Fibroblast of mammary gland (primary cell): ENCODE results near the gene TMEM266.

Source experiments
- DNase-seq: peaks from one replicate; pipeline ENCODE4 v3.0.0-alpha.2; 2010; ENCODE audit warnings: low read depth
- H3K4me3 ChIP-seq: 2 replicates; pipeline ENCODE4 v1.5.1; 2011; ENCODE audit warnings: low read depth, mild to moderate bottlenecking, low read length, moderate library complexity; ENCODE audit not compliant: control insufficient read depth
- TF ChIP-seq, protein P1 (sequence below): conservative IDR thresholded peaks from 2 replicates; pipeline ENCODE4 v1.5.1; 2011; ENCODE audit warnings: low read depth, low read length, inconsistent platforms; ENCODE audit not compliant: control insufficient read depth, insufficient read depth

The TMEM266 gene

DNA sequence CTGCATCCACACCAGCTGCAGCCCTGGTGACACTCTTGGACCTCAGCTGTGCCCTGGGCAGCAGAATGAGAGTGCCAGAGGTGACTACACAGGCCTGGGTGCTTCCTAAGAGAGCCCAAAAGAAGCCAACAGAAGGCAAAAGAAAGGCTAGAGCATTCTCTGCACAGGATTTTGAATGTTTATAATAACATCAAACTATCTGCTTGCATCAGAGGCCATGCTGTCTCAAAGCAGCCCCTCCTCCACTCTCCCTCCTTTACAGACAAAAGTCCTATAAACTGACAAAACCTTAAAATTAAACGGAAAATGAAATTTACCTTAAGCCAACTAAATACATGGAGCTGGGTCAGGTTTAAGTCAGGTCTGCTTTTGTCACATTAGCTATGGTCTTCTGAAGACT lies 155.8 kb downstream of the TMEM266 start:
- no peak overlapping the region for H3K4me3 ChIP-seq
- no peak for DNase-seq
- TF ChIP-seq, protein P1, sequence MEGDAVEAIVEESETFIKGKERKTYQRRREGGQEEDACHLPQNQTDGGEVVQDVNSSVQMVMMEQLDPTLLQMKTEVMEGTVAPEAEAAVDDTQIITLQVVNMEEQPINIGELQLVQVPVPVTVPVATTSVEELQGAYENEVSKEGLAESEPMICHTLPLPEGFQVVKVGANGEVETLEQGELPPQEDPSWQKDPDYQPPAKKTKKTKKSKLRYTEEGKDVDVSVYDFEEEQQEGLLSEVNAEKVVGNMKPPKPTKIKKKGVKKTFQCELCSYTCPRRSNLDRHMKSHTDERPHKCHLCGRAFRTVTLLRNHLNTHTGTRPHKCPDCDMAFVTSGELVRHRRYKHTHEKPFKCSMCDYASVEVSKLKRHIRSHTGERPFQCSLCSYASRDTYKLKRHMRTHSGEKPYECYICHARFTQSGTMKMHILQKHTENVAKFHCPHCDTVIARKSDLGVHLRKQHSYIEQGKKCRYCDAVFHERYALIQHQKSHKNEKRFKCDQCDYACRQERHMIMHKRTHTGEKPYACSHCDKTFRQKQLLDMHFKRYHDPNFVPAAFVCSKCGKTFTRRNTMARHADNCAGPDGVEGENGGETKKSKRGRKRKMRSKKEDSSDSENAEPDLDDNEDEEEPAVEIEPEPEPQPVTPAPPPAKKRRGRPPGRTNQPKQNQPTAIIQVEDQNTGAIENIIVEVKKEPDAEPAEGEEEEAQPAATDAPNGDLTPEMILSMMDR = no peak

DNA sequence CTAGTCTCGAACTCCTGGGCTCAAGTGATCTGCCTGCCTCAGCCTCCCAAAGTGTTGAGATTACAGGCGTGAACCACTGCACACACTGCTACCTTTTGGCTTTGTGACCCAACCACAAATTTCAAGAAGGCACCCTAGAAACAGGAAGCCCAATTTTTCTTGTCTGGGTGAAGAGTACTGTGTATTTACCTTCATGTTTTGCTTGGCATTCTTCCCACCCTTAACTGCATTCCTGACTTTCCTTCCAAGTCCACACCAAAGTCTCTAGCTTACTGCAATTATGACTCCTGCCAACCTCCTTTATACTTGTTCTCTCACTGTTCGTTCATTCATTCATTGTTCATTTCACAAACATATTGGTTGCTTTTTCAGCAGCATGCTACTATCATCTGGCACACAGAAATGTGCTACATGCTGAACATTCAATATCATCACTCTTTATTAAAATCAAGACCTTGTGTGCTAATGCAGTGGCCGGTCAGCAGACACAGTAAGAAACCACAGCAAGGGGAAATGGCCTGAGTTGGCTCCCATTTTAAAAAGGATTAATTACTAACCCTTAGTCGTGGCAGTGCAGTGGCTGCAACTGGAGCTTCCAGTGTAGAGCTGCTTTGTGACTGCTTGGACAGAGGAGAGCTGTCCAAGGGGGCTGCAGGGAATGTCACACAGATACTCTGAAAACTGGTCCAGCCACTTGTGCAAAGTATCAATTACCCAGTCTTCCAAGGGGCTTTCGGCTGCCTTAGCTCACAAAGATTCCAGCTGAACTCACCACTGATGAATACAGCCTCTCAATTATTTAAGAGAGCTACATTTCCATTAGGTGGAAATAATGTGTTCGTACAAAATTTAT lies 157.5 kb downstream of the TMEM266 start:
- TF ChIP-seq, protein P1 = no peak
- no peak overlapping the region for H3K4me3 ChIP-seq
- DNase-seq = peak; percentile 30

DNA sequence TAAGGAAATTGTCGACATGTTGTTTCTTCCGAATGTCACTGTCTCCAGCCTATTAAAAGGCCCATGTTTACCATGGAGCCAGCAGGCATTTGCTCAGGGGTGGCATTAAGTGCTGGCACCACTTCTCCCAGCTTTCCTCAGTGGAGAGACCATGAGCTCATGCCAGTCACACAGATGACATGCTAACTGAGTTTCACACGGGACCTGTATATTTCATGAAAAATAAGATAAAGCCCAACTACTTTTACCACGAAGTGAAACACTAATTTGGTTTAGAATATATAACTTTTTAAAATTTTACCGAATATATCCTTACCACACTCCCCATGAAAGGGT lies 158.1 kb downstream of the TMEM266 start:
- no peak overlapping the region for H3K4me3 ChIP-seq
- TF ChIP-seq, protein P1 = no peak
- DNase-seq = no peak

DNA sequence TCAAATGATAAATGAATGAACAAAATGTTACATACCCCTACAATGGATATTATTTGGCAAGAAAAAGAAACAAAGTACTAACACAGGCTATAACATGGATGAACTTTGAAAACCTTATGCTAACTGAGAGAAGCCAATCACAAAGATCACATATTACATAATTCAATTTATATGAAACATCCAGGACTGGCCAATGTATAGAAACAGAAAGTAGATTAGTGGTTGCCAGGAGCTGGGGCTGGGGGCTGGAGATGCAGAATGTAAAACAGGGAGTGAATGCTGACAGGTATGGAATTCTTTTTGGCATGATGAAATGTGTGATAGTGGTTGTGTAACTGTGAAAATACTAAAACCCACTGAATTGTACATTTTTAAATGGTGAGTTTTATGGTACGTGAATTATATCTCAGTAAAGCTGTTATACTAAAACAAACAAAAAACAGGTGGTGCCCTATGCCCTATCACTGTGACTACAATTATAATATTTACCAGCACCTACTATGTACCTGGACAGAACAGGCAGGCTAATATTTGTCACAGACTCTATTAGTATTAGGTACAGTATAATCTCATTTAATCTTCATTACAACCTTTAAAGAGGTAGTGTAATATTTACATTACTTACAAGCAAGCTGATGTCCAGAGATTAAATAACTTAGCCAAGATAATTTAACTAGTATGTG lies 161.4 kb downstream of the TMEM266 start:
- no peak for DNase-seq
- TF ChIP-seq, protein P1 = no peak
- H3K4me3 ChIP-seq = no peak overlapping the region

DNA sequence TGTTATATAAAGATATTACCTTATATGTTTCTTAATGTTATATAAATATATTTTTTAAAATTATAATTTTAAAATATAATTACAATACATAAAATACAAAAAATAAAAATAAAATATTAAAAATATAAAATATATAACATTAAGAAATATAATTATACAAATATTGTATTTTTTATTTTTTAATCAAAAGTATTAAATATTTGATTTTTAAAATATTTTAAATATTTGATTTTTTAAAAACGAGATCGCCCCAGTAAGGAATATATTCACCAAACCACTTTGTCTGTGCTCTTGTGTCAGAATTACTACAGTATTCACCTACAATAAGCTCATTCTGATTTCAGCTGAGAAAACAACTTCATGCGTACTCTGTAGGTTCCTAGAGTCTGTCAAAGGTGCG lies 162.4 kb downstream of the TMEM266 start:
- TF ChIP-seq, protein P1 = no peak
- H3K4me3 ChIP-seq = no peak overlapping the region
- DNase-seq = no peak

DNA sequence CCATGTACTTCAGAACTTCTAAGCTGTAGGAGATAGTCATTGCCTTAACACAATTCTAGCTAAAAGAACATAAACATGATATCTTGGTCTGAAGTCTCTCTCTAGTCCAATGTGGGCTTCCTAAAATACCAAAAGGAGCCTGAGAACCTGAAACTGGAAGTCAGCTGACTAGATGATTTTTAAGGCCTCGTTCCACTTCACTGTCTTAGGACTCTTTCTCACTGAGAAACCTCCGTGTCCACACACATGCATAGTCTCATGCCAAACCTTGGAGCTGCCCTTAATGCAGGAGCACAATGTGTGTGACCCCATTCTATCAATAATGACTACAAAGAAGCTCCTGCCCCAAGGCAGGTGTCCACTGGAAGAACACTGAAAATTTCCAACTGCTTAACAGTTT lies 163.7 kb downstream of the TMEM266 start:
- no peak for DNase-seq
- TF ChIP-seq, protein P1 = no peak
- H3K4me3 ChIP-seq = no peak overlapping the region
